IPS-15b (cell line): ENCODE measurements around the gene CIAO3.
"Not testable (repeated sequence)": the region's sequence is repeated elsewhere in the genome, so short reads cannot be mapped to it uniquely, and the experiment has no call there.

Experiments used
- H3K27me3 ChIP-seq: one replicate; pipeline ENCODE4 v1.6.1; 2013; ENCODE audit warnings: low read length; ENCODE audit not compliant: control insufficient read depth, insufficient read depth
- H3K36me3 ChIP-seq: one replicate; pipeline ENCODE4 v1.6.1; 2013; ENCODE audit warnings: low read length; ENCODE audit not compliant: control insufficient read depth, insufficient read depth
- H3K4me1 ChIP-seq: one replicate; pipeline ENCODE4 v1.6.1; 2013; ENCODE audit warnings: mild to moderate bottlenecking, low read length; ENCODE audit not compliant: control insufficient read depth, insufficient read depth
- H3K4me3 ChIP-seq: one replicate; pipeline ENCODE4 v1.5.1; 2013; ENCODE audit warnings: low read depth, low read length
- H3K9ac ChIP-seq: one replicate; pipeline ENCODE4 v1.6.1; 2013; ENCODE audit warnings: low read depth, mild to moderate bottlenecking, low read length
- H3K9me3 ChIP-seq: one replicate; pipeline ENCODE4 v1.6.1; 2013; ENCODE audit warnings: mild to moderate bottlenecking, low read length; ENCODE audit not compliant: control insufficient read depth, insufficient read depth

The CIAO3 gene

DNA sequence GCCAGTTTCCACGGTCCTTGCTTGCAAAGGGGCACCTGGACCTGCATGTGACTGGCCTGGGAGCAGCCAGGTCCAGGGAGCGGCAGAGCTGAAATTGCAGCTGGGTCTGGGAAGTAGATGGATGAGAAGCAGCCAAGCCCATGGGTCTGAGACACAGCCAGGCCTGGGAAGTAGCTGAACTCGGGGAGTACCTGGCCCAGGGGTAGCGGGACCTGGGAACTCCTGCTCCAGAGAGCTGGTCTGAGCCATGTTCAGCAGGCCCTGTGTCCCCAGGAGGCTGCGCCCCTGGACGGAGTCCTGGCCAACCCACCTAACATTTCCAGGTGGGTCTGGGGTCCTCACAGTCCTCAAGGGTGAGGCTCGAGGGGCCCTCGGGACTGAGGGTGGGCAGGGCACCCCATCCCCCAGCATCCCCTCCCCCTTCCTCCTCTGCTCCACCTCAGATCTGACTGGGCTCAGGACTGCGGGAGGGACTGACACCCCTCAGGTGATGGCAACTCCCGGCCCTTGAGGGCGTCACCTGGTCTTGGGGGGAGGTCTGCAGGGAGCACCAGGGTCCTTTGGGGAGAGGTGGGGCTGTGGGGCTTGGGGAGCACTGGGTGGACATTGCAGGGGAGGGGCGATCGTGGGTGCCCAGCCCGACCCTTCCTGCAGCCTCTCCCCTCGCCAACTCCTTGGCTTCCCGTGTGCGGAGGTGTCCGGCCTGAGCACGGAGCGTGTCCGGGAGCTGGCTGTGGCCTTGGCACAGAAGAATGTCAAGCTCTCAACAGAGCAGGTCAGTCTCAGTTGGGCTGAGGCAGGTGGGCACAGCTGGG is 22.8 kb upstream of the CIAO3 start:
- Histone ChIP-seq H3K27me3 (no peaks in the 10 kb centered on the region), H3K9me3 (no peaks in the 10 kb centered on the region), H3K9ac (no peak overlapping the region), H3K4me3 (no peak overlapping the region), H3K4me1 (no peaks in the 10 kb centered on the region), H3K36me3 (no peaks in the 10 kb centered on the region)

DNA sequence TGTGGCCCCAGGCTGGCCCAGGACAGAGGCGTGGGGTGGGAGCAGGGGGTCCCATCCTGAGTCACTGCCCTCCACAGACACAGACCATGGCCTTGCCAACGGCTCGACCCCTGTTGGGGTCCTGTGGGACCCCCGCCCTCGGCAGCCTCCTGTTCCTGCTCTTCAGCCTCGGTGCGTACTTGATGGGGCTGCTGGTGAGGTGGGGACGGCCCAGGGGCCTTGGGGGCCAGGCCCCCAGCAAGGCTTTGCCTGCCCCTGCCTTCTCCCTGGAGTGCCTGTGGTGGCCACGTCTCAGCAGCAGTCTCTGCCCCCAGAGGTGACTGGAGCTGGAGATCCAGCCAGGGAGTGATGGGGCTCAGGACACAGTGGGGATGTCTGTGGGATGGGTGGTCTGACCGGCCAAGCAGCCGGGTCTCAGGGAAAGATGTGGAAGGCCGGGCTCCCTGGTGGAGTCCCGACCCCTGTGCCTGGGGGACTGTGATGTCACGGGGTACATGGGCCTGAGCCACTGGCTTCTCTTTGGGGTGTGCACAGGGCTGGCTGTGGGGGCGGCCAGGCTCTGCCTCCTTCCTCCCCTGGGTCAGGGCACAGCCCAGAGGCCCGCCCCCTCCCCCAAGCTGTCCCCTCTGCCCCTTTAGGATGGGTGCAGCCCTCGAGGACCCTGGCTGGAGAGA is 21.9 kb upstream of the CIAO3 start:
- Histone ChIP-seq H3K4me1 (no peaks in the 10 kb centered on the region), H3K9me3 (no peaks in the 10 kb centered on the region)

DNA sequence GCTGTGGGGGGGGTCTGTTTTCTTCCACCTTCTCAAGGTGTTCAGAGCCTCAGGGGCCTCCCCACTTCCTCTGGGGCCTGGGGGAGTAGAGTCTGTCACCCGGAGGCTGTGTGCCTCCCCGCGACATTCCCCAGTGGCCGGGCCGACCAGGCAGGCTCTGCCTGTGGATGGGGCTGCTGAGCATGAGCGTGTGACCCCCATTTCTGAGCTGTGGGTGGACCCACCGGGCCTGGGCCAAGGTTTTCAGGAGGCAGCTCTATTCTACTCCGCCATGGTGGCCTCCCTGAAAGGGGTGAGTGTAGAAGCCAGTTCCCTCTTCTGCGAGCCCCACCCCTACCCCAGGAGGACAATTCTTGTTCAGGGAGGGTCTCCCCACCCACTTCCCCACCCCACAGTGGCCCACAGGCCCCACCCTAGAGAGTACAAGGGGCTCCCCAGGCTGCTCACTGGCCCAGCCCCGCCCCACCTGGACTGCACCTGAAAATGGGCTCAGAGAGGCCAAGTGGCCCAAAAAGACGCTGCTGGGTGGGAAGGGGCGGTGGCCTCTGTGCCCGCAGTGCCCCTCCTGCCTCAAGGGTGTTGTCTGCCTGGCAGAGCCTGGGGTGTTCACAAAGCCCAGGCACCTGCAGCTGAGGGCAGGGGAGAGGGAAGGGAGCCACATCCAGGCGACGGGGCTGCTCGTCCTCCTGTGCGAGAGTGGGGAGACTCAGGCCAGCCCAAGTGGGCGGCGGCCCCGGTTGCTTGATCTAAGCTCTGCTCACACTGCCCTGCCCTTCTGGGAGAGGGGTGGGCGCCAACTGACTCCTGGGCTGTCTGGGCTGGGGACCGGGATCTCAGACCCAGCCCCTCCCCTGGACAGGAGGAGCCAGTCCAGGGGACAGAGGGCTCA is 21.1 kb upstream of the CIAO3 start:
- Histone ChIP-seq H3K4me3 (no peak overlapping the region), H3K9ac (no peak overlapping the region), H3K4me1 (no peaks in the 10 kb centered on the region), H3K9me3 (no peaks in the 10 kb centered on the region), H3K36me3 (no peaks in the 10 kb centered on the region), H3K27me3 (no peaks in the 10 kb centered on the region)

More for the DNA sequence above, 21.9 kb upstream of the CIAO3 start:
- Histone ChIP-seq H3K4me3 (no peak overlapping the region), H3K36me3 (no peaks in the 10 kb centered on the region), H3K9ac (no peak overlapping the region), H3K27me3 (no peaks in the 10 kb centered on the region)

DNA sequence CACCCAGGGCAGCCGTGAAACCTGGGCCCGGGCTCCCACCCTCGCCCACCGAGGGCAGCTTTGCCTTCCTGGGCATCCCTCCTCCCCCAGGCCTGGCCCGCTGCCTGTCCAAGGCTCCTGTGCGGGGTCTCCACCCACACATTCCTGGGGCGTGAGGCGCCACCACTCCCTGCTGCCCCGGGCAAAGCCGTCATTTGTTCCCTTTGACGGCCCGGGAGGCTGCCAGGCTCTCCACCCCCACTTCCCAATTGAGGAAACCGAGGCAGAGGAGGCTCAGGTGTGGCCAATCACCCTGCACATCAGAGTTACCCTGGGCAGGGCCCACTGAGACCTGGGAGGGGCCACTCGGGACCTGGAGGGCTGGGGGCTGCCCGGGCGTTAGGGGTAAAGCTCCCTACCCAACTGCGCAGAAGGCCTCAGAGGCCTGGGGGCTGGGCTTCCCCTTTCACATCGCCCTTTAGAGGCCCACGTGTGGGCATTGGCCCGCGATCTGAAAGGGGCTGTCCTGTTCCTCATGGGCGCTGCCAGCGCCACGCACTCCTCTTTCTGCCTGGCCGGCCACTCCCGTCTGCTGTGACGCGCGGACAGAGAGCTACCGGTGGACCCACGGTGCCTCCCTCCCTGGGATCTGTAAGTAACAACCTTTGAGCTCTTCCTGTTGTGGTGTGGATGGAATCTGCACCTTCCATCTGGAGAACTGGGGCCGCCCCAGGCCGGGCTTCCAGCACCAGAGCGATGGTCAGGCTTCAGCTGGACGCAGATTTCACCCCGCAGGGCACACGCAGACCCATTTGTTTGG is 19.9 kb upstream of the CIAO3 start, which contains the start of gene MSLN:
MSLN (plus strand) TSS at position 190 of the 799 bp plus-strand sequence. CDS start 1,947 bp downstream, outside the sequence.
- Histone ChIP-seq H3K4me3 (no peak within 1 kb of the TSS), H3K9ac (no peak within 1 kb of the TSS), H3K27me3 (no peaks in the 10 kb centered on the region)

DNA sequence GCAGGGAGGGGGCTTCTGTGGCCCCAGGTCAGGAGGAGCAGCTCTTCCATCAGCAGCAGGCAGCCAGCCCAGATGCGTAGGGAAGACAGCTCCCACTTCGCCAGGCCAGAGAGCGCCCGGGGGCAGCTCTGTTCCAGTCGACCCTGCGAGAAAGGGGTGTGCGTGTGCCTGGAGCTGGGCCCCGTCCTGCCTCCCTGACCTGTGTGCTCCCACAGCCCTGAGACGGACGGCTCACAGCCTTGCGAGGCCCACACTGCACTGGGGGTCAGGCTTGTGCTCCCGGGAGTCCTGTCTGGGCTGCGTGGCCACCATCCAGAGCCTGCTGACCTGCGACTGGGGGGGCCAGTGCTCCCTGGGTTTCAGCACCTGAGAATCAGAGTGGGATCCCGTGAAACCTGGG is 19.3 kb upstream of the CIAO3 start:
- Histone ChIP-seq H3K27me3 (no peaks in the 10 kb centered on the region), H3K4me1 (no peaks in the 10 kb centered on the region), H3K9ac (no peak overlapping the region), H3K4me3 (no peak overlapping the region), H3K36me3 (no peaks in the 10 kb centered on the region), H3K9me3 (no peaks in the 10 kb centered on the region)

More for the DNA sequence above, 19.9 kb upstream of the CIAO3 start, which contains the start of gene MSLN:
- H3K9me3 ChIP-seq, result no peaks in the 10 kb centered on the region
- H3K4me1 ChIP-seq, result no peaks in the 10 kb centered on the region
- no peaks in the 10 kb centered on the region for H3K36me3 ChIP-seq

DNA sequence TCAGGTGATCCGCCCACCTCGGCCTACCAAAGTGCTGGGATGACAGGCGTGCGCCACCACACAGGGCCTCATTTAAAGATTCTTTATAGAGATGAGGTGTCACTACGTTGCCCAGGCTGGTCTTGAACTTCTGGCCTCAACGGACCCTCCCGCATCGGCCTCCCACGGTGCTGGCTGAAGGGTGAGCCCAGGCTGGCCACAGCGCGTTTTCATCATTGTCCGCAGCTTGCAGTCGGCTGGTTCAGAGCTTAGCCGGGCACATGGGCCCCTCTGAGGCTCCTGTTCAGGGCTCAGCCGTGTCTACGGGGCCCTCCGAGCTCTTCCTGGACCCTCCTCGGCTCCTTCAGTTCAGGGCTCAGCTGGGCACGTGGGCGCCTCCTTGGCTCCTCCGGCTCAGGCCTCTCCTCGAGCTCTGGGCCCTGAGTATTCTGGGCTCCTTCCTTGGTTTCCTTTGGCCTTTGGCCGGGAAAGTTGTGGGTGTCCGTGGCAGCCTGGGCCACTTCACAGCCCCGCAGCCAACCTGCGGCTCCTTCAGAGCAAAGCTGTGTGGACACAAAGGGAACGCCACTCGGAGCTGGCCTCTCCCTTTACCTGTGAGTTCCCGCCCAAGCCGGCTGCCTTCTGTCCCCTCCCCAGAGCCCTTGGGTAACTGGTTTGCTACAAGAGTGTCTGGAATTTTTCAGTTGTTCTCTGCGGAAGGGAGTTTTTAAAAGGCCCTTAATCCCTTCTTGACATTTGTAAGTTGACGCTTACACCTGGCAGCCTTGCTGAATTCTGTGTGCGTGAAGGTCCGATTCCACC is 18.5 kb upstream of the CIAO3 start:
- Histone ChIP-seq H3K9ac (no peak overlapping the region), H3K4me1 (no peaks in the 10 kb centered on the region), H3K36me3 (no peaks in the 10 kb centered on the region), H3K9me3 (no peaks in the 10 kb centered on the region), H3K4me3 (no peak overlapping the region), H3K27me3 (no peaks in the 10 kb centered on the region)

DNA sequence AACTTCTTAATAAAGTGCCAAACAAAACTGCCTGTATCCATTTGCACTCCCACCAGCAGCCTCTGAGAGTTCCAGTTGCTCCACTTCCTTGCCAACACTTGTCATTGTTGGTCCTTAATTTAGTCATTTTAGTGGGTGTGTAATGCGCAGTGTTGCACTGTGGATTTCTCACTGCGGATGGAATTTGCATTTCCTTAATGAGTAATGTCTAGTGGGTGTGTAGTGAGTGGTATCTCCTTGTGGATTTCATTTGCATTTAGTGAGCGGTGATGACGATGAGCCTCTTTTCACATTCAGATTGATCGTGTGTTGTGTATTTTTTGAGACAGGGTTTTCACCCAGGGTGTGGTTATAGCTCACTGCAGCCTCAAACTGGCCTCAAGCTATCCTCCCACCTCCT is 15.6 kb upstream of the CIAO3 start:
- no peaks in the 10 kb centered on the region for H3K36me3 ChIP-seq
- no peaks in the 10 kb centered on the region for H3K27me3 ChIP-seq
- no peak overlapping the region for H3K4me3 ChIP-seq
- H3K4me1 ChIP-seq, result peaks cover 4% of the 10 kb centered on the region
- H3K9ac ChIP-seq, result no peak overlapping the region
- H3K9me3 ChIP-seq, result no peaks in the 10 kb centered on the region

DNA sequence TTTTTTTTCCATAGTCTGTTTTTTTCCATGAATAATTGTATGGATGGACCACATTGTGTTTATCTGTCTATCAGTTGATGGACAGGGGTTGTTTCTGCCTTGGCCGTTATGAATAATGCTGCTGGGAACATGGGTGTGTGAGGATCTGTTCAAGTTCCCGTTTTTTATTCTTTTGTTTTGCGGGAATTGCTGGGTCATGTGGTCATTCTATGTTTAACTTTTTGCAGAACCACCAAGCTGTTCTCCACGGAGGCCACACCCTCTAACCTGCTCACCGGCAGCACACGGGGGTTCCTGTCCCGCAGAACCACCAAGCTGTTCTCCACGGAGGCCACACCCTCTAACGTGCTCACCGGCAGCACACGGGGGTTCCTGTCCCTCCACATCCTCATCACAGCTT is 13.9 kb upstream of the CIAO3 start:
- no peak overlapping the region for H3K4me3 ChIP-seq
- no peak overlapping the region for H3K9ac ChIP-seq
- no peaks in the 10 kb centered on the region for H3K27me3 ChIP-seq

DNA sequence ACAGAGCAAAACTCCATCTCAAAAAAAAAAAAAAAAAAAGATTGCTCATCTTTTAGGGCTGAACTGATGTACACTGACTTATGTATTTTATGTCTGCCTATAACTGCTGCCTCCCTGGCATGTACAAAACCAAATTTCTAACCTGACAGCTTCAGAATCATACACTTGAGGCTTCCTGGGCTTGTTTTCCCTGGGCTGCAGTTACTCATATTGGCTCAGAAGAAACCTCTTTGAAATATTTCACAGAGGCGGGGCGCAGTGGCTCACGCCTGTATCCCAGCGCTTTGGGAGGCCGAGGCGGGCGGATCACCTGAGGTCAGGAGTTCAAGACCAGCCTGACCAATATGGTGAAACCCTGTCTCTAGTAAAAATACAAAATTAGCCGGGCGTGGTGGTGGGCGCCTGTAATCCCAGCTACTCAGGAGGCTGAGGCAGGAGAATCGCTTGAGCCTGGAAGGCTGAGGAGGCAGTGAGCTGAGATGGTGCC is 13.4 kb upstream of the CIAO3 start:
- not testable (repeated sequence) for H3K9ac ChIP-seq, H3K36me3 ChIP-seq, H3K9me3 ChIP-seq, H3K27me3 ChIP-seq, H3K4me3 ChIP-seq, H3K4me1 ChIP-seq

More for the DNA sequence above, 13.9 kb upstream of the CIAO3 start:
- Histone ChIP-seq H3K9me3 (no peaks in the 10 kb centered on the region), H3K4me1 (peaks cover 8% of the 10 kb centered on the region), H3K36me3 (no peaks in the 10 kb centered on the region)

DNA sequence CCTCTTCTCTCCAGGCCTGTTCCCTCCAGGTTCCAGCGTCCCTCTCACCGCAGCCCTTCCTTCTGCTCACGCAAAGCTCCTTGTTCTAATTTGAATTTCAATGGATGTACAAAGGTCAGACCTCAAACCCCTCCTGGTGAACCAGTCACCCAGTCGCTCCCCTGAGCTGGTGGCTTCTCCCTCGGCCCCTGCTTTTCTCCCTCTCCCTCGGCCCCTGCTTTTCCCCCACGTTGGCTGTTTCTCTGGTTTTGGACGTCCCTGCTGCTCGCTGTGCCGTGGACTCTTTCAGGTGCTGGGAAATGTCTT is 11.2 kb upstream of the CIAO3 start:
- H3K4me3 ChIP-seq, result peak overlapping the region; percentile 11
- H3K36me3 ChIP-seq, result no peaks in the 10 kb centered on the region
- H3K27me3 ChIP-seq, result no peaks in the 10 kb centered on the region
- no peak overlapping the region for H3K9ac ChIP-seq
- peaks cover 8% of the 10 kb centered on the region for H3K4me1 ChIP-seq
- no peaks in the 10 kb centered on the region for H3K9me3 ChIP-seq
